ENCODE results near the gene MAOB. TPM values are rescaled to one million over a fixed set of nuclear protein-coding genes. Genes with fewer than 3 reads are reported as not detected.
A peak's percentile ranks its signal among the peaks of the same experiment; 100 is the strongest.
"Not testable (repeated sequence)": the region's sequence is repeated elsewhere in the genome, so short reads cannot be mapped to it uniquely, and the experiment has no call there.

The MAOB gene
- total RNA-seq = 4.6 TPM

DNA sequence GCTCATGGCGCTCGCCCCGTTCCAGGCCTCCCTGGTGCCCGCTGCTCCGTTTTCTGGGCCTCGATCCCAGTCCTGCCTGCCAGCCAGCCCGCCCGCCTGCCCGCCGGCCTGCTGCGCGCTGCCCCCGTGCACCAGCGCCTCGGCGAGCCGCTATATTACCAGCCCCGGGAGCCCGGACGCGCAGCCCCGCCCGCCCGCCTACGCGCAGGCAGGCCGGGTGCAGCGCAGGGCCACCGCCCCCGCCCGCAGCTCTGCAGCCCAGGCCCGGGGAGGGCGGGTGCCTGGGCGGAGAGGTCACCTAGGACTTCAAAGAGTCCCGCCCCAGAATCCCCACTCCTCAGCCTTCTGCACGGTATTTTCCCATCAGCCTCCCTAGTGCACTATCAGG lies at the start of gene MAOB:
Gene MAOB, minus strand, starts transcription at position 157 of the 388 bp plus-strand sequence. Its CDS starts 151 bp downstream, at position 6.
- DNase-seq (ENCODE audit: low spot score in 2 of 2) = peak in 1 of 2 donors; percentile 66
- H3K27ac ChIP-seq = peak within 1 kb of the TSS; percentile 70 to 76
- H3K27me3 ChIP-seq = no peaks in the 10 kb centered on the region
- H3K36me3 ChIP-seq = no peaks in the 10 kb centered on the region
- TF ChIP-seq, protein P1, sequence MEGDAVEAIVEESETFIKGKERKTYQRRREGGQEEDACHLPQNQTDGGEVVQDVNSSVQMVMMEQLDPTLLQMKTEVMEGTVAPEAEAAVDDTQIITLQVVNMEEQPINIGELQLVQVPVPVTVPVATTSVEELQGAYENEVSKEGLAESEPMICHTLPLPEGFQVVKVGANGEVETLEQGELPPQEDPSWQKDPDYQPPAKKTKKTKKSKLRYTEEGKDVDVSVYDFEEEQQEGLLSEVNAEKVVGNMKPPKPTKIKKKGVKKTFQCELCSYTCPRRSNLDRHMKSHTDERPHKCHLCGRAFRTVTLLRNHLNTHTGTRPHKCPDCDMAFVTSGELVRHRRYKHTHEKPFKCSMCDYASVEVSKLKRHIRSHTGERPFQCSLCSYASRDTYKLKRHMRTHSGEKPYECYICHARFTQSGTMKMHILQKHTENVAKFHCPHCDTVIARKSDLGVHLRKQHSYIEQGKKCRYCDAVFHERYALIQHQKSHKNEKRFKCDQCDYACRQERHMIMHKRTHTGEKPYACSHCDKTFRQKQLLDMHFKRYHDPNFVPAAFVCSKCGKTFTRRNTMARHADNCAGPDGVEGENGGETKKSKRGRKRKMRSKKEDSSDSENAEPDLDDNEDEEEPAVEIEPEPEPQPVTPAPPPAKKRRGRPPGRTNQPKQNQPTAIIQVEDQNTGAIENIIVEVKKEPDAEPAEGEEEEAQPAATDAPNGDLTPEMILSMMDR (IDR thresholded peaks at IDR 0.05) = no peak
- H3K4me3 ChIP-seq = peak within 1 kb of the TSS; percentile 53 to 65
- H3K4me1 ChIP-seq = peaks cover 0 to 4% of the 10 kb centered on the region in 2 donors
- no peaks in the 10 kb centered on the region for H3K9me3 ChIP-seq
- intact Hi-C loops (cut with DNase I) = no loop called here

DNA sequence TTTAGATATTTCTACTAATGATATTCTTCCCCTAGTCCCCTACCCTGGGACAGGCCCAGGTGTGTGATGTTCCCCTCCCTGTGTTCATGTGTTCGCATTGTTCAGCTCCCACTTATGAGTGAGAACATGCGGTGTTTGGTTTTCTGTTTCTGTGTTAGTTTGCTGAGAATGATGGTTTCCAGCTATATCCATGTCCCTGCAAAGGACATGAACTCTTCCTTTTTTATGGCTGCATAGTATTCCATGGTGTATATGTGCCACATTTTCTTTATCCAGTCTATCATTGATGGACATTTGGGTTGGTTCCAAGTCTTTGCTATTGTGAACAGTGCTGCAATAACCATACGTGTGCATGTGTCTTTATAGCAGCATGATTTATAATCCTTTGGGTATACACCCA lies 39.8 kb upstream of the MAOB start:
- H3K36me3 ChIP-seq; H3K9me3 ChIP-seq; intact Hi-C loops (cut with DNase I); H3K4me1 ChIP-seq; H3K27ac ChIP-seq; DNase-seq (ENCODE audit: low spot score in 2 of 2); H3K4me3 ChIP-seq; H3K27me3 ChIP-seq: not testable (repeated sequence)

DNA sequence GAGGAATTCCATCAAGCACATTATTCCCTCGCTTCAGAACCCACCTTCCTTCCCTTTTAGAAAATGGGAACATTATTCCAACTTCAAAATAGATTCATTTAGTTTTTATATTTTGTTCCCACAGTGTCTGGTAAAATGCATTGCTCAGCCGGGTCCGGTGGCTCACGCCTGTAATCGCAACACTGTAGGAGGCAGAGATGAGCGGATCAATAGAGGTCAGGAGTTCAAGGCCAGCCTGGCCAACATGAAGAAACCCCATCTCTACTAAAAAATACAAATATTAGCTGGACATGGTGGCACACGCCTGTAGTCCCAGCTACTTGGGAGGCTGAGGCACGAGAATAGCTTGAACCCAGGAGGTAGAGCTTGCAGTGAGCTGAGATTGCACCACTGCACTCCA lies 28.5 kb upstream of the MAOB start:
- H3K4me3 ChIP-seq; DNase-seq (ENCODE audit: low spot score in 2 of 2); intact Hi-C loops (cut with DNase I); H3K9me3 ChIP-seq; H3K27ac ChIP-seq; H3K27me3 ChIP-seq; H3K4me1 ChIP-seq; H3K36me3 ChIP-seq: not testable (repeated sequence)

GRCh38 chrX:43910012-43910411 lies 27.8 kb upstream of the MAOB start:
- TF ChIP-seq, protein P1 (IDR thresholded peaks at IDR 0.05) = no peak
- Histone ChIP-seq H3K4me3 (no peak overlapping the region), H3K36me3 (no peaks in the 10 kb centered on the region), H3K4me1 (no peaks in the 10 kb centered on the region), H3K9me3 (no peaks in the 10 kb centered on the region), H3K27ac (no peak overlapping the region), H3K27me3 (no peaks in the 10 kb centered on the region)
- DNase-seq (ENCODE audit: low spot score in 2 of 2) = no peak
- intact Hi-C loops (cut with DNase I) = no loop called here

DNA sequence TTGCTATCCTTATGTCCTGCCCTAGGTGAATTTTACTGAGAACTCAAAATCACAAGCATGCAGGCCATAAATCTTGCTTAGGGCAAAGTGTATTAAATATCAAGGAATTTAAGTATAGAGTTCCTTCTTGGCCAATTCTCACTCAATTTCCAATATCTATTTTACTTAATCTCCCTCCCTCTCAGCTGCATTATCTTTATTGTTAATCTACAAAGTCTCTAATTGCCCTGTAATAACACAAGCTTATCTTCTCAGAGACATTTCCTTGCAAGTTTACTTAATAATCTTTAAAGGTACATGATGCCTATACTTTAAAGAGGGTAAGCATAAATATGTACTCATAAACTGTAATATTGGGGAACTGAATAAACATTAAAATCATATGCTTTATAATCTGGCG lies 26.9 kb upstream of the MAOB start:
- no peaks in the 10 kb centered on the region for H3K4me1 ChIP-seq
- no peak for DNase-seq (ENCODE audit: low spot score in 2 of 2)
- no peaks in the 10 kb centered on the region for H3K27me3 ChIP-seq
- H3K4me3 ChIP-seq = no peak overlapping the region
- H3K9me3 ChIP-seq = no peaks in the 10 kb centered on the region
- intact Hi-C loops (cut with DNase I) = no loop called here
- no peaks in the 10 kb centered on the region for H3K36me3 ChIP-seq
- no peak overlapping the region for H3K27ac ChIP-seq
- TF ChIP-seq, protein P1 (IDR thresholded peaks at IDR 0.05) = no peak

DNA sequence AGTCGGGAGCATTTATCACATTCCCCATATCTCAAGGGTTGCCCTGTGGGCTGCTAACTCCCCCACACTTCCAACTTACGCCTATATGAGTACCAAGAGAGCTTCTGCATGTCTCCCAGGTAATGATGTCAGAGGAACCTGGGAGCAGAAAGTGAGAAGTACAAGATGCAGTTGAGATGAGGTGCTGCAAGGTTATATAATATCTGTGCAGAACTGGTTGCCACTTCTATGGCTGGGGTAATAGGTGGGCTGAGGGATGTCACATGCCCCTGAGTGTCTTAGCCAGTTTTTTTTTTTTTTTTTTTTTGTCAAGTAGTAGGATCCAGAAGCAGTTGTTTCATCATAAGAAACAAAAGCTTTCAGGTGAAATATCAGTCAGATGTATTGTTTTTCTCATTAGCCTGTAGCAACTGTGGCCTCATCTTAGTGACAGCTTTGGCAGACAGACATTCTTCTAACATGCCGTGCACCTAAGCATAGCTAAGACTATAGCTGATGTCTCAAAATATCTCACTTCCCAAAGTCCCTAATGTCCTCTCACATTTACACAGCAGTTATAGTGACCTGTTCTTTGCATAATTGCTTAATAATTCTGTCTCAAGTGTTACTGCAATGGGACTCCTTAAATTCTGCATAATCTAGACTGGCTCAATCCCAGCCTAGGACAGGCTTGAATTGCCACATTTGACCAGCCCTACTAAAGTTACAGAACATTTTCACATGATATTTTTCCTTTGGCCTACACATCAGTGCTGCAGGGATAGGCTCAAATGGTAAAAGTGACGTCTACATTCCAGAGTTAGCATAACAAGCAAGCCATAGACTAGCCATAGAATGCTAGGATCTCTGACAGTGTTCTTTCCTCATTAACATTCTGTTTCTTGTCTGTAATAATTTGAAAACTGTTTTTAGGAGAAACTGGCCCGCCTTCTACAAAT lies 17.9 kb upstream of the MAOB start:
- intact Hi-C loops (cut with DNase I) = loop anchor here (5.0 kb wide), 1 partner anchor 43 kb away; no protein-coding TSS in a partner anchor
- peak overlapping the region; percentile 29 to 62 for H3K27ac ChIP-seq
- H3K4me1 ChIP-seq = no peaks in the 10 kb centered on the region
- DNase-seq (ENCODE audit: low spot score in 2 of 2) = no peak
- no peaks in the 10 kb centered on the region for H3K9me3 ChIP-seq
- TF ChIP-seq, protein P1 (IDR thresholded peaks at IDR 0.05) = no peak
- H3K4me3 ChIP-seq = no peak overlapping the region
- H3K27me3 ChIP-seq = no peaks in the 10 kb centered on the region
- no peaks in the 10 kb centered on the region for H3K36me3 ChIP-seq

Data from ascending aorta (tissue), 2 donors.